AG09309 (cell line): ENCODE measurements around the gene DCUN1D5.

Source experiments
- DNase-seq: peaks from one replicate; pipeline ENCODE4 v3.0.0-alpha.2; 2010; ENCODE audit warnings: low read depth
- H3K4me3 ChIP-seq: 2 replicates; pipeline ENCODE4 v1.5.1; 2011; ENCODE audit warnings: mild to moderate bottlenecking, low read depth, low read length, moderate library complexity; ENCODE audit not compliant: control insufficient read depth
- TF ChIP-seq, protein P1 (sequence below): IDR thresholded peaks from 2 replicates; pipeline ENCODE4 v1.5.1; 2011; ENCODE audit warnings: mild to moderate bottlenecking, low read depth, low read length, inconsistent platforms; ENCODE audit not compliant: insufficient read depth, control insufficient read depth; ENCODE audit errors: missing control alignments

DCUN1D5 gene

GRCh38 chr11:103079833-103080232 lies 12.1 kb downstream of the DCUN1D5 start:
- TF ChIP-seq, protein P1, sequence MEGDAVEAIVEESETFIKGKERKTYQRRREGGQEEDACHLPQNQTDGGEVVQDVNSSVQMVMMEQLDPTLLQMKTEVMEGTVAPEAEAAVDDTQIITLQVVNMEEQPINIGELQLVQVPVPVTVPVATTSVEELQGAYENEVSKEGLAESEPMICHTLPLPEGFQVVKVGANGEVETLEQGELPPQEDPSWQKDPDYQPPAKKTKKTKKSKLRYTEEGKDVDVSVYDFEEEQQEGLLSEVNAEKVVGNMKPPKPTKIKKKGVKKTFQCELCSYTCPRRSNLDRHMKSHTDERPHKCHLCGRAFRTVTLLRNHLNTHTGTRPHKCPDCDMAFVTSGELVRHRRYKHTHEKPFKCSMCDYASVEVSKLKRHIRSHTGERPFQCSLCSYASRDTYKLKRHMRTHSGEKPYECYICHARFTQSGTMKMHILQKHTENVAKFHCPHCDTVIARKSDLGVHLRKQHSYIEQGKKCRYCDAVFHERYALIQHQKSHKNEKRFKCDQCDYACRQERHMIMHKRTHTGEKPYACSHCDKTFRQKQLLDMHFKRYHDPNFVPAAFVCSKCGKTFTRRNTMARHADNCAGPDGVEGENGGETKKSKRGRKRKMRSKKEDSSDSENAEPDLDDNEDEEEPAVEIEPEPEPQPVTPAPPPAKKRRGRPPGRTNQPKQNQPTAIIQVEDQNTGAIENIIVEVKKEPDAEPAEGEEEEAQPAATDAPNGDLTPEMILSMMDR = no peak
- no peak overlapping the region for H3K4me3 ChIP-seq
- DNase-seq = no peak

GRCh38 chr11:103078710-103079109 lies 13.2 kb downstream of the DCUN1D5 start:
- TF ChIP-seq, protein P1 = no peak

GRCh38 chr11:103077554-103077953 lies 14.4 kb downstream of the DCUN1D5 start:
- TF ChIP-seq, protein P1 = no peak
- H3K4me3 ChIP-seq = no peak overlapping the region
- no peak for DNase-seq

More at GRCh38 chr11:103078710-103079109, 13.2 kb downstream of the DCUN1D5 start:
- no peak for DNase-seq
- H3K4me3 ChIP-seq = no peak overlapping the region

DNA sequence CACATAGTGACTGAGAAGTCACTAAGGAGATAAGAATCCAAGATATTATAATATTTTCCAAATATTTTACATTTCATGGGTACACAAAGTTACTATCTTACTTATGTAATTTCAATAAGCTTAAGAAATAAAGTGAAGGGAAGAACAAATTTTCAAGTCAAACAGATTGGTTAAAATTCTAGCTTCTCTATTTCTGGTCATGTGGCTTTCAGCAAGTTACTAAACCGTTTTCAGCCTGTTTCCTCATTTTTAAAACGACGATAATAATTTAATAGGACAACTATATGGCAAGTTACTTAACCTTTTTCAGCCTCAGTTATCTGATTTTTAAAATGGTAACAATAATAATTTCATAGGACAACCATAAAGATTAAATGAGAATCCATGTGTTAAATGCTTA lies 15.6 kb downstream of the DCUN1D5 start:
- no peak for DNase-seq
- TF ChIP-seq, protein P1 = no peak
- no peak overlapping the region for H3K4me3 ChIP-seq

DNA sequence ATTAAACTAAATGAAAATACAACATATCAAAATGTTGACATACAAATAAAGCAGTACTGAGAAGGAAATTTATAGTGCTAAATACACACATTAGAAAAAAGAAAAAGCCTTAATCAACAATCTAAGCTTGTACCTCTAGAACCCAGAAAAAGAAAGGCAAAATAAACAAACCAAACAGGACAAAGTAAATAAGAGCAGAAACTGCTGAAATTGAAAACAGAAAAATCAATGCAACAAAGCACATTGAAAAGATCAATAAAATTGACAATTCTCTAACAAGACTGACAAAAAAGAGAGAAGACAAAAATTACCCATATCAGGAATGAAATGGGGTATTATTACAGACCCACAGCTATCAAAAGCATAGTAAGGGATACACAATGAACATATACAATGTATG lies 21.0 kb downstream of the DCUN1D5 start:
- DNase-seq = no peak
- TF ChIP-seq, protein P1 = no peak
- no peak overlapping the region for H3K4me3 ChIP-seq

DNA sequence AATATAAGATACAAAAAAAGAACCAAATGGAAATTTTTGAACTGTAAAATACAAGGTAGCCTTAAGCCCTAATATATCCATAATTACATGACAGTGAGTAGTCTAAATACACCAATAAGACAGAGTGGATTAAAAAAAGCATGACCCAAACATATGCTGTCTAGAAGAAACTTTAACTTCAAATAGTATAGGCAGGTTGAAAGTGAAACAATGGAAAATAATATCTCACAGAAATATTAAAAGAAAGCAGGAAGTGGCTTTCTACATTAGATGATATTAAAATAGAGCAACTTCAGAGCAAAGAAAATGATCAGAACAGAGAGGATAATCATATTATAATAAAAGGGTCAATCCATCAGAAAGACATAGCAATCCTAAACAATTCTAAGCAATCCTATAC lies 21.8 kb downstream of the DCUN1D5 start:
- TF ChIP-seq, protein P1 = no peak
- H3K4me3 ChIP-seq = no peak overlapping the region

DNA sequence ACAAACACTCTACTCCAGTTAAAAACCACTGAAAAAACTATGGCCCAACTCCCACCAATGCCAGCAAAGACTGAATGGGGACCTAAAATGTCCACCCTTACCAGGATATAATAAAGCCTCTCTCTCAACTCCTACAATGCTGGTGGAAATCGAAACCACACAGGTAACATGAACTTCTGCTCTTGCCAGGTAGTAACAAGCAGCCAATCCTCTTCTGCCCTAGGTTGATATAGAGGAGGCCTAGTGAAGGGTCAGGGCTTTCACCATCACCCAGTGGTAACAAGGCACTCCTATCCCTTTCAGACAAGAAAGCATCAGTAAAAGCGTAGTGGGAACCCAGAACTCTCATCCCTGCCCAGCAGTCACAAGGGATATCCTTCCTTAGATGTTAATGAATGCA lies 22.6 kb downstream of the DCUN1D5 start:
- H3K4me3 ChIP-seq = no peak overlapping the region
- TF ChIP-seq, protein P1 = no peak
- no peak for DNase-seq

More for the DNA sequence above, 21.8 kb downstream of the DCUN1D5 start:
- no peak for DNase-seq
